Ovary (tissue), 9 donors: ENCODE data around the gene EDN1. TPM values are rescaled to one million over a fixed set of nuclear protein-coding genes. Genes with fewer than 3 reads are reported as not detected.

ENCODE experiments used
- DNase-seq, 5 donors: peaks; one replicate each; pipeline ENCODE4 v3.0.0-alpha.2; 2019 to 2020
- H3K27ac ChIP-seq, 2 donors: fragments of 200-600 bp; one replicate each; pipeline versions ENCODE4 v1.5.1 to v1.8.0; 2019 to 2022
- H3K27me3 ChIP-seq: fragments of 200-600 bp; one replicate; pipeline ENCODE4 v1.8.0; 2022
- H3K36me3 ChIP-seq: fragments of 200-600 bp; sonication (generic); one replicate; pipeline ENCODE4 v1.5.1; 2019
- H3K4me1 ChIP-seq: one replicate; pipeline ENCODE4 v1.8.1; 2013; ENCODE audit warnings: mild to moderate bottlenecking, moderate library complexity; ENCODE audit not compliant: insufficient read depth
- H3K4me3 ChIP-seq: fragments of 200-600 bp; sonication (generic); one replicate; pipeline ENCODE4 v1.5.1; 2017
- H3K9me3 ChIP-seq, 2 donors: fragments of 200-600 bp in 1 of 2; sonication (generic) in 1 of 2; one replicate each; pipeline versions ENCODE4 v1.5.1 to v1.8.1; 2013 to 2019; ENCODE audit warnings: mild to moderate bottlenecking in 1 of 2, moderate library complexity in 1 of 2
- EP300 ChIP-seq: sonication (generic); formaldehyde crosslinking; IDR thresholded peaks from one replicate; pipeline ENCODE4 v1.6.1; 2017; ENCODE audit warnings: antibody characterized with exemption
- POLR2A ChIP-seq: fragments of 450-650 bp; IDR thresholded peaks from one replicate; pipeline ENCODE4 v1.6.1; 2017; ENCODE audit warnings: antibody characterized with exemption, mild to moderate bottlenecking, moderate library complexity
- WGBS, 3 donors: extraction: QIAGEN DNeasy Blood & Tissue Kit in 1 of 3; methylation state at CpG; one replicate each; pipeline versions ENCODE4 v1.1.5 to v1.1.7; 2013 to 2017; 5-methylcytosine and 5-hydroxymethylcytosine counted together
- intact Hi-C, 4 donors: fragments of 100-400 bp; cut with DNase I; formaldehyde crosslinking; loops; one replicate each; pipeline versions ENCODE4 v1.11.0 to v1.15.1; 2022 to 2023
- polyA plus RNA-seq, 2 donors: library from polyadenylated mRNA; stranded (reverse); fragments of 200-250 nt in 1 of 2; fragments of 350-450 nt in 1 of 2; fragmentation: Illumina TruSeq in 1 of 2; extraction: RNeasy Lipid Tissue Mini Kit (QIAGEN cat#74804) in 1 of 2; gene quantifications; one replicate each; pipeline ENCODE4 v1.2.3, GENCODE V29; 2013 to 2014
- total RNA-seq, 7 donors: library from RNA; depleted of rRNA in 2 of 7; stranded (reverse); fragments of >200 nt in 2 of 7; fragmentation: NEBNext Ultra II Directional in 3 of 7; extraction: Animal tissue kit (Norgen Biotek cat#: 25700) in 3 of 7; gene quantifications; one replicate each; pipeline versions ENCODE4 v1.1.0 to v1.2.4, GENCODE V29; 2016 to 2023
- TF ChIP-seq, protein P1 (sequence below), 3 donors: fragments of 450-650 bp in 2 of 3; fragments of 200-600 bp in 1 of 3; IDR thresholded peaks; one replicate each; pipeline versions ENCODE4 v1.5.1 to v1.8.0; 2016 to 2022; ENCODE audit warnings: antibody characterized with exemption in 3 of 3, mild to moderate bottlenecking in 1 of 3
- donor health status: DM: no; HTN: no; CAD: no; lungs with moderate emphysema.
- donor health status: DM: no; HTN: no; CAD: no.
- donor health status: Bipolar disorder and iron deficiency.
- donor health status: DM: yes; HTN: yes; CAD: no.
- donor health status: DM: no; HTN: no; CAD: no.
- donor health status: DM: yes; HTN: yes; CAD: no.

EDN1 gene
- total and polyA plus RNA-seq, 9 donors: 0.95 to 11.1 (median 3.1) TPM

DNA sequence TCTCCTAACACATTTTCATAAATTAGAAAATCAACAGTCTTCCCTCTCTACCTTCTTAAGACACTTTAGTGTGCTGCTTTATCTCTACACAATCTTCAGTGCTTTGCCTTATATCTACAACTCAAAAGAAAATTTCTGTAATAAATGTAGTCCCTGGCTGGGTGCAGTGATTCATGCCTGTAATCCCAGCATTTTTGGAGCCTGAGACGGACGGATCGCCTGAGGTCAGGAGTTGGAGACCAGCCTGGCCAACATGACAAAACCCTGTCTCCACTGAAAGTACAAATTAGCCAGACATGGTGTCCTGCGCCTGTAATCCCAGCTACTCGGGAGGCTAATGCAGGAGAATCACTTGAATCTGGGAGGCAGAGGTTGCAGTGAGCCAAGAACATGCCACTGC, 9.7 kb upstream of the EDN1 start:
- no peaks in the 10 kb centered on the region for H3K27me3 ChIP-seq

DNA sequence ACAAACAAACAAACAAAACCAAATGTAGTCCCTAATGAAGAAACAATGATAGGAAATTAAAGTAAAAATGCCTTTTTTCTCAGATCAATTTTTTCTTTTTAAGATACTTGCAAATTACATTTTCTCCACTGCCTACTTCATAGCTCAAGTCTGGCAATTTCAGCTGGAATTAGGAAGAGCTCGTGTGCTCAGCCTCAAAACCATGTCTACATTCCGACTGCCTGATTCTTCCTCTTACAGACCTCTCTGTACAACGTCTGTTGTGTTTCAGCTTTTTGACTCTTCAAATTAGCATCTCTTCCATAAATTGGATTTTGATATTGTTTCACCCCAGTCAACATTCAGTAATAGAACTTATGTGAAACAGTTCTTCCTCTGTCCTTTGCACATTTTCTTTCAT, 9.3 kb upstream of the EDN1 start:
- TF ChIP-seq POLR2A (no peak), EP300 (no peak)
- TF ChIP-seq, protein P1, sequence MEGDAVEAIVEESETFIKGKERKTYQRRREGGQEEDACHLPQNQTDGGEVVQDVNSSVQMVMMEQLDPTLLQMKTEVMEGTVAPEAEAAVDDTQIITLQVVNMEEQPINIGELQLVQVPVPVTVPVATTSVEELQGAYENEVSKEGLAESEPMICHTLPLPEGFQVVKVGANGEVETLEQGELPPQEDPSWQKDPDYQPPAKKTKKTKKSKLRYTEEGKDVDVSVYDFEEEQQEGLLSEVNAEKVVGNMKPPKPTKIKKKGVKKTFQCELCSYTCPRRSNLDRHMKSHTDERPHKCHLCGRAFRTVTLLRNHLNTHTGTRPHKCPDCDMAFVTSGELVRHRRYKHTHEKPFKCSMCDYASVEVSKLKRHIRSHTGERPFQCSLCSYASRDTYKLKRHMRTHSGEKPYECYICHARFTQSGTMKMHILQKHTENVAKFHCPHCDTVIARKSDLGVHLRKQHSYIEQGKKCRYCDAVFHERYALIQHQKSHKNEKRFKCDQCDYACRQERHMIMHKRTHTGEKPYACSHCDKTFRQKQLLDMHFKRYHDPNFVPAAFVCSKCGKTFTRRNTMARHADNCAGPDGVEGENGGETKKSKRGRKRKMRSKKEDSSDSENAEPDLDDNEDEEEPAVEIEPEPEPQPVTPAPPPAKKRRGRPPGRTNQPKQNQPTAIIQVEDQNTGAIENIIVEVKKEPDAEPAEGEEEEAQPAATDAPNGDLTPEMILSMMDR (IDR thresholded peaks at IDR 0.05): no peak
- Histone ChIP-seq H3K4me1 (no peaks in the 10 kb centered on the region), H3K27ac (no peak overlapping the region), H3K27me3 (no peaks in the 10 kb centered on the region), H3K36me3 (no peaks in the 10 kb centered on the region), H3K4me3 (no peak overlapping the region), H3K9me3 (no peaks in the 10 kb centered on the region)
- intact Hi-C loops: no loop called here
- WGBS, 3 donors: 84 to 89% (median 84%) methylated on average over 3 of the region's 3 CpGs
- no peak for DNase-seq

More for the DNA sequence above, 9.7 kb upstream of the EDN1 start:
- Histone ChIP-seq H3K4me1 (no peaks in the 10 kb centered on the region), H3K27ac (no peak overlapping the region), H3K36me3 (no peaks in the 10 kb centered on the region), H3K9me3 (no peaks in the 10 kb centered on the region), H3K4me3 (no peak overlapping the region)
- TF ChIP-seq, protein P1 (IDR thresholded peaks at IDR 0.05): no peak
- TF ChIP-seq POLR2A: no peak
- no peak for TF ChIP-seq EP300
- WGBS, 3 donors: 71 to 78% (median 73%) methylated on average over 5 of the region's 5 CpGs
- no peak for DNase-seq
- intact Hi-C loops: no loop called here

DNA sequence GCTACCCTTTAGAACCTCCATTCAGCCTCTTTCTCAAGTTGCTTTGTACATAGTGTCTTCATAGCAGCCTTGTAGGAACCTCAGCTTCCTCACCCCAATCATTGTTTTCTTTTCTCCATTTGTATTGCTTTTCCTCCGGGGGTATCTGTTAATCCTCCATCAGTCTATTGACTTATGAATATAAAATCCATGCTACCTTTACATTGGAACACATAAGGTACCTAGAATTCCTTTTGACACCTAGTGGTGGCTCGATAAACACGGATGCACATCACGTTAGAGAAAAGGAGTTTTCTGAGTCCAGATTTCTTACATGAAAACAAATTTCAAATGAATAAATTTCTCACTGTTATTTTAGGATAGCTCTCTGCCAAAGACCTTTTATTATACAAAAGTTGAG, 6.3 kb upstream of the EDN1 start:
- no peak for DNase-seq
- 64 to 81% (median 66%) methylated on average over 4 of the region's 4 CpGs for WGBS, 3 donors
- Histone ChIP-seq H3K27ac (no peak overlapping the region), H3K4me1 (no peaks in the 10 kb centered on the region), H3K9me3 (no peaks in the 10 kb centered on the region), H3K4me3 (no peak overlapping the region), H3K36me3 (no peaks in the 10 kb centered on the region), H3K27me3 (no peaks in the 10 kb centered on the region)
- TF ChIP-seq POLR2A (no peak), EP300 (no peak)
- intact Hi-C loops: no loop called here

DNA sequence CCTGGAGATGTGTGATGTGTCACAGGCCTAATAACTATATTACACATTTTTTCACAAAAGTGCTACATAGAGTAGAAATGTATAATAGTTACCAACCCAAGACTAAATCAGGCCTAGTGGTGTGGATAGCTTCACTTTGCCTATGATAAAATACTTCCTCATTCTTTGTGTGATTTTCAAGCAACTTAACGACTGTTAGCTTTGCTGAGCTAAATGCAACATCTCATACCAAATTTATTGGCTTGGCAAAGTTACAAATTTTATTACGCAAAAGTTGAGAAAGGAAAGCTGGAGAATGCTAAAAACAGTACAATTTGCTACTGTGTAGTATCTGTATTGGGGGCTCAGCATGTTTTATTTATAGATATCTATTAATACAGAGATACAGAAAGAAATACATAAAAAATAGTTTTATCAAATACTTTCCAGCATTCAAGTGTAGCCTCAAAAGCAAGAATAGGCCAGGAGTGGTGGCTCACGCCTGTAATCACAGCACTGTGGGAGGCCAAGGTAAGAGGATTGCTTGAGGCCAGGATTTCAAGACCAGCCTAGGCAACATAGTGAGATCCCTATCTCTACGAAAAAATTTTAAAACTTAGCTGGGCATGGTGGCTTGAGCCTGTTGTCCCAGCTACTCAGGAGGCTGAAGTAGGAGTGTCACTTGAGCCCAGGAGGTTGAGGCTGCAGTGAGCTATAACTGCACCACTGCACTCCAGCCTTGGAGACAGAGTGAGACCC, 3.6 kb upstream of the EDN1 start:
- intact Hi-C loops: no loop called here
- Histone ChIP-seq H3K9me3 (no peaks in the 10 kb centered on the region), H3K4me3 (no peak overlapping the region), H3K4me1 (no peaks in the 10 kb centered on the region), H3K27ac (no peak overlapping the region), H3K27me3 (no peaks in the 10 kb centered on the region), H3K36me3 (no peaks in the 10 kb centered on the region)
- no peak for TF ChIP-seq POLR2A
- TF ChIP-seq, protein P1 (IDR thresholded peaks at IDR 0.05): no peak
- TF ChIP-seq EP300: no peak
- DNase-seq: no peak
- 57 to 61% (median 57%) methylated on average over 4 of the region's 4 CpGs for WGBS, 3 donors

DNA sequence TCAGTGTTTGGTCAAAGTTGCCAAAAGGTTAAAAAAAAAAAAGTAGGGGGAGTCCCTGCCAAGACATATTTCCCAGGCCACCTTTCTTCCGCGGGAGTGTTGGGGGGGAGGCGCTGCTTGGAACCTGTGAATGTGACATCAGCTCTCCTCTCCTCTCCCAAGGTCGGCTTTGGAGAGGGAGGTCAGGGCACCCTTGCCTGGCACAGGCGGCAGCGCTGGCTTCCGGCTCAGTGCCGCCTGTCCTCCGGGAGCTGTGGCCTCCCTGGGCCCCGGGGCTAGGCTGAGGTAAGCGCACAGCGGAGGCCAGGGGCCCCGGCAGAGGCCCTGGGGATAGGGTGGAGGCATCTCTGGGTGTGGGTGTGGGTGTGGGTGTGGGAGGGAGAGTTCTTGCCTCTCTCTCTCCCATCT, 1.9 kb upstream of the EDN1 start:
- 83 to 92% (median 84%) methylated on average over 13 of the region's 13 CpGs for WGBS, 3 donors
- intact Hi-C loops: no loop called here
- Histone ChIP-seq H3K36me3 (no peaks in the 10 kb centered on the region), H3K27ac (no peak overlapping the region), H3K4me1 (no peaks in the 10 kb centered on the region), H3K9me3 (no peaks in the 10 kb centered on the region), H3K4me3 (no peak overlapping the region), H3K27me3 (no peaks in the 10 kb centered on the region)
- TF ChIP-seq POLR2A (no peak), EP300 (no peak)
- TF ChIP-seq, protein P1 (IDR thresholded peaks at IDR 0.05): no peak
- DNase-seq: no peak
